Natural killer cell (primary cell): ENCODE data around the gene MYLK4. TPM values are rescaled to one million over a fixed set of nuclear protein-coding genes. Genes with fewer than 3 reads are reported as not detected.

ENCODE experiments used
- ATAC-seq, 3 donors: fragments of 150-1000 bp in 2 of 3; fragments of 200-7000 bp in 1 of 3; cut with Tn5 transposase; 1 replicate in 1 of 3; 2 replicates in 2 of 3; pipeline ENCODE4 v1.10.0; 2021; ENCODE audit warnings: mild to moderate bottlenecking in 2 of 3, moderate library complexity in 2 of 3
- DNase-seq, 2 donors: peaks; one replicate each; pipeline versions ENCODE4 v3.0.0 to v3.0.0-alpha.2; 2013 to 2021; ENCODE audit warnings: mixed read lengths in 1 of 2
- H3K27ac ChIP-seq: one replicate; pipeline ENCODE4 v1.5.1; 2013; ENCODE audit warnings: mild to moderate bottlenecking, low read length
- H3K27me3 ChIP-seq: one replicate; pipeline ENCODE4 v1.6.1; 2013; ENCODE audit warnings: low read length; ENCODE audit not compliant: control insufficient read depth, insufficient read depth
- H3K36me3 ChIP-seq: one replicate; pipeline ENCODE4 v1.6.1; 2013; ENCODE audit warnings: low read length; ENCODE audit not compliant: control insufficient read depth, insufficient read depth
- H3K4me1 ChIP-seq: one replicate; pipeline ENCODE4 v1.6.1; 2013; ENCODE audit warnings: low read length; ENCODE audit not compliant: control insufficient read depth, insufficient read depth
- H3K4me3 ChIP-seq: one replicate; pipeline ENCODE4 v1.5.1; 2013; ENCODE audit warnings: low read length
- H3K9me3 ChIP-seq: one replicate; pipeline ENCODE4 v1.6.1; 2013; ENCODE audit warnings: low read length; ENCODE audit not compliant: control insufficient read depth, insufficient read depth
- H3K27ac Mint-ChIP-seq, 2 donors: one replicate each; pipeline ENCODE4 v1.8.0; 2022; ENCODE audit warnings: mild to moderate bottlenecking in 2 of 2, mixed read lengths in 2 of 2, moderate library complexity in 1 of 2
- H3K27me3 Mint-ChIP-seq, 2 donors: one replicate each; pipeline ENCODE4 v1.8.0; 2022; ENCODE audit warnings: low read depth in 2 of 2, mixed read lengths in 2 of 2
- H3K36me3 Mint-ChIP-seq: one replicate; pipeline ENCODE4 v1.8.0; 2022; ENCODE audit warnings: mixed read lengths
- H3K4me1 Mint-ChIP-seq, 2 donors: one replicate each; pipeline ENCODE4 v1.8.0; 2022; ENCODE audit warnings: mixed read lengths in 2 of 2
- H3K4me3 Mint-ChIP-seq: one replicate; pipeline ENCODE4 v1.8.0; 2022; ENCODE audit warnings: mild to moderate bottlenecking, moderate library complexity, mixed read lengths
- H3K9me3 Mint-ChIP-seq, 2 donors: one replicate each; pipeline ENCODE4 v1.8.0; 2022; ENCODE audit warnings: mixed read lengths in 2 of 2
- WGBS: methylation state at CpG from one replicate; pipeline ENCODE4 v1.1.7; 2013; ENCODE audit warnings: missing lambda C conversion rate; ENCODE audit not compliant: insufficient coverage; 5-methylcytosine and 5-hydroxymethylcytosine counted together
- intact Hi-C: fragments of 100-400 bp; cut with micrococcal nuclease; formaldehyde crosslinking; loops from one replicate; pipeline ENCODE4 v1.14.2; 2022
- total RNA-seq, 4 donors: library from RNA; stranded (reverse); fragments of 120-200 nt in 1 of 4; gene quantifications; one replicate each; pipeline versions ENCODE4 v1.2.3 to v1.2.4, GENCODE V29; 2013 to 2022
- TF ChIP-seq, protein P1 (sequence below): fragments of 200-600 bp; IDR thresholded peaks from one replicate; pipeline ENCODE4 v1.8.0; 2022; ENCODE audit warnings: antibody characterized with exemption

The MYLK4 gene
- total RNA-seq, 3 donors from 2014 or later (not counting 1 experiment from before 2014, with no cell fraction given), result 0.45 to 1.1 (median 0.88) TPM

DNA sequence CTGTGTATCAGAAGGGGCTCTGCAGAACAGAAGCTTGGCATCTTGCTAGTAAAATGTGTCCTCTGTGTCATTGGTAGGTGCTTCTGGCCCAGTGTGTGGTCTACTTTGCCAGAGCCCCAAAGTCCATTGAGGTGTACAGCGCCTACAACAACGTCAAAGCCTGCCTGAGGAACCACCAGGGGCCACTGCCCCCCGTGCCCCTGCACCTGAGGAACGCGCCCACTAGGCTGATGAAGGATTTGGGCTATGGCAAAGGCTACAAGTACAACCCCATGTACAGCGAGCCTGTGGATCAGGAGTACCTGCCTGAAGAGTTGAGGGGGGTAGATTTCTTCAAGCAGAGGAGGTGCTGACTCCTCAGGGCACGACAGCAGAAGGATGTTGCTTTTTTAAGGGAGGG is 34.2 kb upstream of the MYLK4 start:
- Histone ChIP-seq H3K27ac (no peak overlapping the region), H3K27me3 (no peaks in the 10 kb centered on the region), H3K9me3 (no peaks in the 10 kb centered on the region), H3K4me1 (peaks cover 4% of the 10 kb centered on the region), H3K36me3 (peaks cover 43% of the 10 kb centered on the region), H3K4me3 (no peak overlapping the region)
- Mint-ChIP-seq H3K4me3 (no peak overlapping the region), H3K36me3 (no peaks in the 10 kb centered on the region), H3K27me3 (no peaks in the 10 kb centered on the region), H3K27ac (peak overlapping the region in 1 of 2 donors; percentile 69), H3K9me3 (no peaks in the 10 kb centered on the region), H3K4me1 (peaks cover 23 to 28% of the 10 kb centered on the region in 2 donors)
- ATAC-seq, result no peak
- DNase-seq, result no peak
- intact Hi-C loops, result no loop called here
- 94% methylated on average over 7 of the region's 7 CpGs for WGBS
- TF ChIP-seq, protein P1, sequence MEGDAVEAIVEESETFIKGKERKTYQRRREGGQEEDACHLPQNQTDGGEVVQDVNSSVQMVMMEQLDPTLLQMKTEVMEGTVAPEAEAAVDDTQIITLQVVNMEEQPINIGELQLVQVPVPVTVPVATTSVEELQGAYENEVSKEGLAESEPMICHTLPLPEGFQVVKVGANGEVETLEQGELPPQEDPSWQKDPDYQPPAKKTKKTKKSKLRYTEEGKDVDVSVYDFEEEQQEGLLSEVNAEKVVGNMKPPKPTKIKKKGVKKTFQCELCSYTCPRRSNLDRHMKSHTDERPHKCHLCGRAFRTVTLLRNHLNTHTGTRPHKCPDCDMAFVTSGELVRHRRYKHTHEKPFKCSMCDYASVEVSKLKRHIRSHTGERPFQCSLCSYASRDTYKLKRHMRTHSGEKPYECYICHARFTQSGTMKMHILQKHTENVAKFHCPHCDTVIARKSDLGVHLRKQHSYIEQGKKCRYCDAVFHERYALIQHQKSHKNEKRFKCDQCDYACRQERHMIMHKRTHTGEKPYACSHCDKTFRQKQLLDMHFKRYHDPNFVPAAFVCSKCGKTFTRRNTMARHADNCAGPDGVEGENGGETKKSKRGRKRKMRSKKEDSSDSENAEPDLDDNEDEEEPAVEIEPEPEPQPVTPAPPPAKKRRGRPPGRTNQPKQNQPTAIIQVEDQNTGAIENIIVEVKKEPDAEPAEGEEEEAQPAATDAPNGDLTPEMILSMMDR, result no peak

DNA sequence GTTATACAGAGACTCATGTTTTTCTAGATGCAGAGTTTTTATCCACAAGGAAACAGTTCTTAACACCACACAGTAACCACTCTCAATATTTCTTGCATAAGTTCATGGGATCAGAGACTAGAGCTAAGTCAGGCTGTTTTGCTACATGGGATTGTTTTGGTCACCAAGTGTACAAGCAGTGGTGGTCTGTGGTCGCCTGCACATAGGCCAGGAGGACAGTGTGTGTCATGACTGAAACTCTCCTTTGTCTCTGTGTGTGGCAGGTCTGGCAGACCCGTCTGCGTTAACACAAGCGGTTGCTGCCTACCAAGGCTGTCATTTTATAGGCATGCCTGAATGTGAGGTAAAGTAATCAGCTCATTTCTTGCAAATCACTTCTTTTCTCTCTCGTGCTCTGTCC is 33.3 kb upstream of the MYLK4 start:
- DNase-seq, result no peak
- Mint-ChIP-seq H3K4me3 (no peak overlapping the region), H3K27ac (peak overlapping the region; percentile 35 to 69), H3K27me3 (no peaks in the 10 kb centered on the region), H3K4me1 (peaks cover 23 to 28% of the 10 kb centered on the region in 2 donors), H3K36me3 (no peaks in the 10 kb centered on the region), H3K9me3 (no peaks in the 10 kb centered on the region)
- H3K4me1 ChIP-seq, result peaks cover 4% of the 10 kb centered on the region
- TF ChIP-seq, protein P1, result no peak
- WGBS, result 44% methylated on average over 5 of the region's 5 CpGs
- H3K27me3 ChIP-seq, result no peaks in the 10 kb centered on the region
- H3K27ac ChIP-seq, result no peak overlapping the region
- H3K9me3 ChIP-seq, result no peaks in the 10 kb centered on the region
- H3K36me3 ChIP-seq, result peaks cover 49% of the 10 kb centered on the region
- ATAC-seq, result peak; percentile 53 to 69 (median 62)
- intact Hi-C loops, result no loop called here
- no peak overlapping the region for H3K4me3 ChIP-seq

GRCh38 chr6:2783188-2783963 is 32.7 kb upstream of the MYLK4 start:
- Histone ChIP-seq H3K4me3 (no peak overlapping the region), H3K4me1 (peaks cover 4% of the 10 kb centered on the region), H3K36me3 (peaks cover 55% of the 10 kb centered on the region), H3K9me3 (no peaks in the 10 kb centered on the region), H3K27me3 (no peaks in the 10 kb centered on the region), H3K27ac (no peak overlapping the region)
- ATAC-seq (peak in 2 of 3 donors; percentile 42 to 55), DNase-seq (no peak)
- Mint-ChIP-seq H3K27me3 (no peaks in the 10 kb centered on the region), H3K4me1 (peaks cover 23 to 32% of the 10 kb centered on the region in 2 donors), H3K36me3 (no peaks in the 10 kb centered on the region), H3K9me3 (no peaks in the 10 kb centered on the region), H3K4me3 (no peak overlapping the region), H3K27ac (peak overlapping the region; percentile 35 to 69)
- intact Hi-C loops, result no loop called here
- TF ChIP-seq, protein P1, result no peak
- WGBS, result 54% methylated on average over 18 of the region's 19 CpGs
